Muscle of arm (tissue), 14 donors: ENCODE results near the gene MAP2K4. TPM values are rescaled to one million over a fixed set of nuclear protein-coding genes. Genes with fewer than 3 reads are reported as not detected.
"Not testable (repeated sequence)": the region's sequence is repeated elsewhere in the genome, so short reads cannot be mapped to it uniquely, and the experiment has no call there.

Experiments
- DNase-seq: peaks from one replicate; pipeline ENCODE4 v3.0.0-alpha.2; 2013
- long read RNA-seq, 11 donors: transcript quantifications; one replicate each; lab custom pipeline, GENCODE V29; 2026
- polyA plus RNA-seq, 12 donors: library from polyadenylated mRNA; unstranded; fragments of 120-200 nt; gene quantifications; one replicate each; pipeline ENCODE4 v1.2.1, GENCODE V29; 2013; ENCODE audit not compliant: insufficient read length in 12 of 12

MAP2K4 gene
- 10 to 100 TPM in 11 of 12 donors, not detected in 1; 20.2 to 26.6 (median 24.0) TPM for polyA plus RNA-seq
- long read RNA-seq, donor 1, partial matches to known transcripts = 0 of 4 reads
- long read RNA-seq, donor 1, other reads (novel, unspliced or antisense) = 0 of 4 reads
- long read RNA-seq, donor 2, transcript MAP2K4-201 (11 exons, 3,826 nt) = major isoform, 6 of 11 reads
- long read RNA-seq, donor 2, partial matches to known transcripts = 0 of 11 reads
- long read RNA-seq, donor 2, other reads (novel, unspliced or antisense) = 0 of 11 reads
- long read RNA-seq, donor 3, partial matches to known transcripts = 0 of 3 reads
- long read RNA-seq, donor 3, other reads (novel, unspliced or antisense) = 0 of 3 reads
- long read RNA-seq, donor 4, partial matches to known transcripts = 0 of 4 reads
- long read RNA-seq, donor 4, other reads (novel, unspliced or antisense) = 0 of 4 reads
- long read RNA-seq, donor 5, transcript MAP2K4-201 (11 exons, 3,826 nt) = major isoform, 5 of 8 reads
- long read RNA-seq, donor 5, partial matches to known transcripts = 0 of 8 reads
- long read RNA-seq, donor 5, other reads (novel, unspliced or antisense) = 0 of 8 reads
- long read RNA-seq, donor 6, partial matches to known transcripts = 0 of 4 reads
- long read RNA-seq, donor 6, other reads (novel, unspliced or antisense) = 0 of 4 reads
- long read RNA-seq, donor 7, partial matches to known transcripts = 0 of 5 reads
- long read RNA-seq, donor 7, other reads (novel, unspliced or antisense) = 0 of 5 reads
- long read RNA-seq, donor 8, partial matches to known transcripts = 0 of 3 reads
- long read RNA-seq, donor 8, other reads (novel, unspliced or antisense) = 0 of 3 reads
- long read RNA-seq, donor 9, partial matches to known transcripts = 0 of 2 reads
- long read RNA-seq, donor 9, other reads (novel, unspliced or antisense) = 0 of 2 reads
- long read RNA-seq, donor 10, transcript MAP2K4-201 (11 exons, 3,826 nt) = major isoform, 5 of 21 reads
- long read RNA-seq, donor 10, partial matches to known transcripts = 16 of 21 reads
- long read RNA-seq, donor 10, other reads (novel, unspliced or antisense) = 0 of 21 reads
- long read RNA-seq, donor 11, partial matches to known transcripts = 0 of 6 reads
- long read RNA-seq, donor 11, other reads (novel, unspliced or antisense) = 0 of 6 reads

DNA sequence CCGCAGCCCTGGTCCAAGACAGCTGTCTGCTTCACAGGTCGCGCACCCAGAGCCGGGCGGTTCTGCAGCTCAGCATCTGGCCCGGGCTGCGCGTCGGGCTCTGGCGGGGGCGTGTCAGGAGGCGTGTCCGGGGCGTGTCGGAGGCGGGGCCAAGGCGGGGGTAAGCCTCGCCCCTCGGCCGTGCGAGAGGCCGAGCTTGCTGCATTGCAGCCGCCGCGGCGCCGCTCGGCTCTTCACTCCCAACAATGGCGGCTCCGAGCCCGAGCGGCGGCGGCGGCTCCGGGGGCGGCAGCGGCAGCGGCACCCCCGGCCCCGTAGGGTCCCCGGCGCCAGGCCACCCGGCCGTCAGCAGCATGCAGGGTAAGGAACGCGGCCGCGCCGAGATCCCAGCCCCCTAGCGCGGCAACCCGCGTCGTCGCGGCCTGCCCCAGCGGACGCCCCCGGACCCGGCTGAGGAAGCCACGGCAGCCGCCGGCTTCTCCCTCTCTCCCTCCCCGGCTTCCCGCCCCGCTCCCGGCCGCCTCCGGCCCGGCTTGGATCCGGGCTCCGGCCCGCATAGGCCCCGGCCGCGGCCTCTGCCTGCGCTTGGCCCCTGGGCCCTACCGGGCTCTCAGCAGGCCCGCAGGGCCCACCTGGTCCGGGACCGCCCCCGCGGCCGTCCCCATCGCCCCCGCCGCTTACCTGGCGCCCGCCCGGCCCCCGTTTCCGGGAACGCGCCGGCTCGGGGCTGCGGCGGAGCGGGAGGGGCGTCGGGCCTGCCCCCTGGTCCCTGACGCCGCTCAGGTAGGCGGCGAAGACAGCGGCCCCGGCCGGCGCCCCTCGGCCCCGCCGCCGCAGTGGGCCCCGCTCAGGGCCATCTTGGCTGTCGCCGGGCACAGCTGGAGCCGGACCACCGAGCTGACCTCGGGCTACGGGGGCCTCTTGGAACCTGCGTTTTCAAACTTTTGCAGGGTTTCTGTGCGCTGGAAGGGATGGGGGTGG lies at the start of gene MAP2K4:
MAP2K4 (plus strand) TSS at position 236 of the 981 bp plus-strand sequence; CDS start at position 246, 10 bp downstream.
- peak; percentile 94 for DNase-seq

DNA sequence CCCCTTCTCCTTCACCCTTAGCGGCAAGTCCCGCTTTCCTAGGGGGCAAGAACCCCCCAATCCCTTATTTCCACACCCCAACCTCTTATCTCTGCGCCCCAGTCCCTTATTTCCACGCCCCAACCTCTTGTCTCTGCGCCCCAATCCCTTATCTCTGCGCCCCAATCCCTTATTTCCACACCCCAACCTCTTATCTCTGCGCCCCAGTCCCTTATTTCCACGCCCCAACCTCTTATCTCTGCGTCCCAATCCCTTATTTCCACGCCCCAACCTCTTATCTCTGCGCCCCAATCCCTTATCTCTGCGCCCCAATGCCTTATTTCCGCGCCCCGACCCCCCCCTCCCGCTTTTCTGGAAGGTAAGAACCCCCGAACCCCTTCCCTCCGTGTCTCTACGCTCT lies 47.9 kb upstream of the MAP2K4 start:
- DNase-seq = not testable (repeated sequence)

DNA sequence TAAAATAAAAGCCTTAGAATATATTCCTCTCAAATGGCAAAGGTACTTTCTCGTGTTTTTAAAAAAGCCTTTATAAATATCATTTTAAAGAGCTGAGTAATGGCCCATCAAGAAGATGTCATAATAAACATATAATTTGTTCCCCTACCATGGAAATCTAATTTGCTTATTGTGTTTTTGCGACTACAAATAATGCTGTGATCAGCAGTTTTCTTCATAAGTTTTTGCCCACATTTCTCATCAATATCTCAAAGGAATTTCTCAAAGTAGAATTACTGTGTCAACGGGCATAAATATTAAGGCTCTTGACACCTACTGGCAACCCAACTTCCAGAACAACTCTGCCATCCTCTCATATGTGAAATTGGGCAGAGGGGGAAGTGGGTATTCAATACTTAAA lies 40.9 kb upstream of the MAP2K4 start:
- no peak for DNase-seq

DNA sequence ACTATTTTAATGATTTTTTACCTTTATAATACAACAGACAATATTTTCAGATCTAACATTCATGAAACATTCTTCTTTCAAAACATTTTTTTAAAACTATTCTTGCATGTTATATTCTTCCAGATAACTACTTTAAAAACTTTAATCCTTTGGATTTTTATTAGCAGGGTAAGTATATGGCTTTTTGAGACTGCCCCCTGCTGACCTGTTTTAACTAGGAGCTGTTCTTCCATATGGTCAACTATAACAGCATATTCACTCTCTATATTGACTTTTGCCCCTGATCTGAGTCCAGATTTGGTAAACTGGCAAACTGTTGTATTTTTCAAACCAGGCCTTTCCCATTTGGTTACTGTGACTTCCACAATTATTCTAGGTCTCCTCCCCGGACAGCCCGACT lies 39.9 kb upstream of the MAP2K4 start:
- no peak for DNase-seq

DNA sequence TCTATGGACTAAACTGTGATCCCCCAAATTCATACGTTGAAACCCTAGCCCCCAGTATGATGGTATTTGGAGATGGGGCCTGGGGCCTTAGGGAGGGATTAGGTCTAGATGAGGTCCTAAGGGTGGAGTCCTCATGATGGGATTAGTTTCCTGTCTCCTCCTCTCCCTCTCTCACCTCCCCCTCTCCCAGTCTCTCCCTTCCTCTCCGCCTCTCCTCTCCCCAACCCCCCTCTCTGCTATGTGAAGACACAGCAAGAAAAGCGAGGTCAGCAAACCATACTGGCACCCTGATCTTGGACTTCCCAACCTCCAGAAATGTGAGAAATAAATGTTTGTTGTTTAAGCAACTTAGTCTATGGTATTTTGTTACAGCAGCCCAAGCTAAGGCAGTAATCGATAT lies 38.8 kb upstream of the MAP2K4 start:
- no peak for DNase-seq

DNA sequence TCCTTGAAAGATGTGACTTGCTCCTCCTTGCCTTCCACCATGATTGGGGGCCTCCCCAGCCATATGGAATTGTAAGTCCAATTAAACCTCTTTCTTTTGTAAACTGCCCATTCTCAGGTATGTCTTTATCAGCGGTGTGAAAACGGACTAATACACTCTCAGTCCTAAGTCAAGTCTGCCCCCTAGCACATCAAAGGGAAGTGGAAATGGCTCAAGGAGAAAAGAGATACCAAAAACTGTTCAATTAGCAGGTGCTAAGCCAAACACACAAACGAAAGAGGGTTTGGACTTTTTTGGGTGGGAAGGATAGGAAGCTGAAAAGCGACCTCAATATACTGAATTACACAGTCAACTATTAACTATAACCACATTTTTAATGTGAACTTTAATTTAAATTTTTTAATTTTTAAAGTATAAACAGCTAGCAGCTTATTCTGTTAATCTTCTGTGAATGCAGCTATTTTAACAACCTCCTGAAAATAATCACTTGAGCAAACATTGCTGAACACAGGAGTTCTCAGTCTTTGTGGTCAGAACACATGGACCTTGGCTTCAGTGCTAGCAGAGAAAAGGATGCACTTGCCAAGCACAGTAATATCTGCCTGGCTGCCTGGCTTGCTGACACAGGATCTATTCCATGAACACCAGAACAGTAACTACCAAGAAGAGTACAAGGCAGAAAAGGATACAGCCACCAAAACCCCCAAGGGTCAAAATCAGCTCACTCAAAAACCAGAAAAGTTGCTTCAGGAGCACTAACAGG lies 34.3 kb upstream of the MAP2K4 start:
- DNase-seq = peak; percentile 14

DNA sequence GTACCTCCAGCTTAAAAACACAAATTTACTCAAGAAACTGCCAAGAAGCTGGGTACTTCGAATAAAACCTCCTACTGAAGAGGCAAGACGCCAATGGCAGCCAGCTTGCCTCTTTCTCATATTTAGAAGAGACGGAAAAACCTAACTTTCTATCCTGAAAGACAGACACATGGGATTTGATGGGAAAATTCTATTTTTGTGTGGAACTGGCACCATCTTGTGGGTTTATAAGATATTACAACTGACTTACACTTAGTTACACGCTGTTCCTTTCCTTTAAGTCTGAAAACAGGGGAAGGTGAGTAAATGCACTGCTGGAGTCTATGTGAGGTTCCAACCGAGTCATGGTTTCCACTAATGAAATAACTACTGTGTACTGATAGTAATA lies 33.7 kb upstream of the MAP2K4 start:
- peak; percentile 53 for DNase-seq

DNA sequence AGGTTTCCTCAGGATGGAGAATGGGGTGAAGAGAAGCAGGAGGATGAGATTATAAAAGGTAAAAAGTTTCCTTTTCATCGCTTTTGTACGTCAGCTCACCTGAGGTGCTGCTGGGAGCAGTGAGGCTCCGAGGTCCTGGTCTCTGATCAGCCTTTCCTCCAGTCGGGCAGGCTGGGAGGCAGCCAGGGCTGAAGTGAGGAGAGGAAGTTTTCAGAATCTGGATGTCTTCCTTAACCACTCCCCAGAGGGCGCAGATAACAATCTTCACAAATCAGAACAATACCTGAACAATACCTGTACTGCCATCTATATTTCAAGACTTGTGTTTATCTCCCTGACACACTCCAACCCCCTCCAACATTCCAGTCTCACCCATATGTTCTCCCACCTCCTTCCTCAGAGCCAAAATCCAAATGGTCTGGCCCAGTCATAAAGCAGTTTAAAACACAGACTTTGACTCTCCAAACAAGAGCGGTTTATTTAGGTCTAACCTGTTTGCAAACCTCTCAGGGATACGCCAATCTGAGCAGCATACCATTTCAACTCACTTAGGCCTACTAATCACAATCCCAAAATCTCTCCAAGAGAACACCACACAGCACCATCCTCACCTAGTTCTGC lies 30.2 kb upstream of the MAP2K4 start:
- DNase-seq = no peak

DNA sequence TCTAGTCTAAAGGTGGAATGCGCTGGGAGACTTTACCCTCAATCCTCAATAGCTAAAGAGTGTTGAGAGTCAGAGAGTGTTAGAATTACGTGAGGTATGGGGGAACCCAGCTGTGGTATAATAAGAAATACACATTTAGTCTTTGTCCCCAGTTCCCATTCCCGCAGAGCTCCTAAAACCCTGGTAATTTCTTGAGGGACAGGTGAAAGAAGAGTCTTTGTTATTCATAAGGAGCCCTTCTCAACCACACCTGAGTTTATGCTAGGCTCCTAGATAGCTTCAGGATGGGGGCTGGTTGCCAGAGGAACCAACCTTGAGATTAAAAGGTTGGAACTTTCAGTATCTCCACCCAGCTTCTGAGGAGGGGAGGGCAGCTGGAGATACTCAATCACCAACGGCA lies 29.2 kb upstream of the MAP2K4 start:
- no peak for DNase-seq

DNA sequence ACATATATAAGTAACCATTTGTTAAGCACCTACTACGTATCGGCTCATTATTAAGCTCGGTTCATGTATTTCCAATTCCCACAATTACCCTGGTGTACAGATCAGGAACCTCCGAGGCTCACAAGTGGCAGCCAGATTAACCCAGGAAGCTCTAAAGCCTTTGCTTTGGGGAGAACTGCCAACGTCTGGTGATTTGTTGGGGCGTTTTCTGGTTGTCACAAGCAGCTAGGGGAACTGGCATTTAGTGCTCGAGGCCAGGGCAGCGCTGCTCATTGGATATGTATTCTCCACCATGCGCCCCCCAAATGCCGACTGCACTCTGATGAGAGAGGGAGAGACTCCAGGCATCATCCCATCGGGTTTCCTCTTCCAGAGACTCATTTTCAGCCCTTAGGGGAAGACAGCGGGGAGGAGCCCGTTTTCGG lies 23.9 kb upstream of the MAP2K4 start:
- peak; percentile 47 for DNase-seq

DNA sequence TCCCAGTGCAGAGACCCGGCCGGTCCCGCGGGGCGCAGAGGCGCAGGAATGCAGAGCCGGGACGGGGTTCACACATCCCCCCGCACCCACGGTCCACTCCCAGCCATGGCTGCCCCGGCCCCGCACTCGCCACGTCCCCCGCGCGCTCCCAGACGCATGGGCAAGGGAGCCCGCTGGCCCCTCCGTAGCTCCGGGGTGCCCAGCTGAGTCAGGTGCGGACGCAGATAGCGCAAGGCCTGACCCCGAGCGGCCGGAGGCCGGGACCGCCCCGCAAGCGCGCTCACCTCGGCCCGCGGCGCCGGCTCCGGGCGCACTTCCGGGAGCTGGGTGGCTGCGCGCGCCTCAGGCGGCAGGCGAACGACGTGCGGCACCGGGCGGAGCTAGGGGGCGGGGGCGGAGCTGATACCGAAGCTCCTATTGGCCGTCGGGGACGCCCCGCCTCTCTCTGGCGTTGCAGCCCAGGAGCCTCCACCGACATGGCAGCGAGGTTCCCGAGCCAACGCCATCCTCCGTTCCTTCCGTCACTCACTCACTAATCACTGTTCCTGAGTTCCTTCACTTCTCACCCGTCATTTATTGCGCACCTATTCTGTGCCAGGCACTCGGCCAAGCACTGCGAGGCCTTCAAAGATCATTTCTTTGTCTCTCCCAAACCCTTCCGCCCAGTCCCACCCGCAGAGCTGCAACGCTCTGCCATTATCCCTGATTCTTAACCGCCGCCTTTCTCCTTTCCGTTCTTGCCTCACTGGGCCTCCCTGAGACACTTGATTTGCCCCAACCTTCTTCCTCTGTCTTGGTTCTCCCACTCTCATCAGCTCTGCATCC lies 23.3 kb upstream of the MAP2K4 start, which contains the start of gene ZNF18:
ZNF18 (minus strand) TSS at position 329 of the 825 bp plus-strand sequence. CDS start 4,646 bp downstream, outside the sequence.
- DNase-seq = peak; percentile 95

DNA sequence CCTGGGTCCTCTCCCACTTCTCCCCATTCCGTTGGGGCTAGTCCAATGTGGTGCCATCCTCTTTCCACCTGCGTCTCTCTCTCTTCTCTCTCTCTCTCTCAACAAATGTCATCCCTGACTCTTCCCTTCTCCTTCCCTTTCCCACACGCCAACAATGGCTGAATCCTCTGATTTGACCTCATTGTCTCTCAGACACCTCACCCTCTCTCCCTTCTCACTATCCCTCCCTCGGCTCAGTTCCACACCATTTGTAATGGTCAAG lies 22.8 kb upstream of the MAP2K4 start:
- no peak for DNase-seq

DNA sequence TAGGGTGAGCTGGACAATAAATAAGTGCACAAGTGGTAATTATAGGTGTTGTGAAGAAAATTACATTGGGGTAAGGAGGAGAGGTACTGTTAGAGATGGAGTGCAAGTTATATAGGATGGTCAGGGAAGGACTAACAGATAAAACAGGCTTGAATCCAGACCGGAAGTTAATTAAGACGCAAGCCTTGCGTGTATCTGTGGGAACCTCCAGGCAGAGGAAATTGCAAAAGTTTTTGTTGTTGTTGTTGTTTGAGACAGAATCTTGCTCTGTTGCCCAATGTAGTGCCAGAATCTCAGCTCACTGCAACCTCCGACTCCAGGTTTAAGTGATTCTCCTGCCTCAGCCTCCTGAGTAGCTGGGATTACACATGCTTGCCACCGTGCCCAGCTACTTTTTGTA lies 21.0 kb upstream of the MAP2K4 start:
- no peak for DNase-seq

DNA sequence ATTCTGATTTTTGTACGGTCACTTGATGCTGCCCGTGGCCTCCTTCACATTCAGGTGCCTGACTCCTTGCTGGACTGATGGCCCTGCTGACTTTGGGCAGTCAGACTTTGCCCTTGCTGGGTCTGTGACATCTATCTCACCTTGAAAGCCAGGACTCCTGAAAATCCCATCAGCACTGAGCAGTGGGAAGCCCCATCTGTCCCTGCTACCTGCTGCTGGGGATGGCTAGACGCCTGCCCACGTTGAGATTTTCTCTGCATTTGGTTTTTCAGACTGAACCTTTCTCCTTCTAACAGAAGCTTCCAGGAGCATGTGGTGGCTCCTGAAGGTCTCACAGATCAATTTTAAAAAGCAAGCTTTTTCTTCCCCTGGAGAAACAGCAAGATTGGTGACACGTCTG lies 13.2 kb upstream of the MAP2K4 start:
- no peak for DNase-seq

DNA sequence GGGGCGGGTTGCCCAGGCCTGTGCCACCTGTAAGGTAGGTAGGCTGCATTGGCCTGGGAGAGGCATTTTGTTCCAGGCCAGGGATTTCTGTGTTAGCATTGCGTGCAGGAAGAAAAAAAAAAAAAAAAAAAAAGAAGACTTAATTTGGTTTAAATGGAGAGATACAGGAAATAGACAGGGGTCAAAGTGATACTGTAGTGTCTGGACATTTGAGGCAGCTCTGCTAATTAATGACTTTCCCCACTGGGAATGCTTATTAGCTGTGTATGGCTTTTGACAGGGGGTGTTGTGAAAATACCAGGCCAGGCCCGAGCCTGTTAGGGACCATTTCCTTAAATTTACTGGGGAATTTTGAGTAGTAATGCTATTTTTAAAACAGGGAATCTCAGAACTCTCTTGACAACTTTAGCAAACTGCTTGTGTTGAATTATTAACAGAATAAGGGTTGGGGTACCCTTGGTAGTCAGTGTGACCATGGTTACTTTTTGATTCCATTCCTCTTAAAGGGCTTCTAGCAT lies 1.0 kb downstream of the MAP2K4 start:
- DNase-seq = peak; percentile 3

DNA sequence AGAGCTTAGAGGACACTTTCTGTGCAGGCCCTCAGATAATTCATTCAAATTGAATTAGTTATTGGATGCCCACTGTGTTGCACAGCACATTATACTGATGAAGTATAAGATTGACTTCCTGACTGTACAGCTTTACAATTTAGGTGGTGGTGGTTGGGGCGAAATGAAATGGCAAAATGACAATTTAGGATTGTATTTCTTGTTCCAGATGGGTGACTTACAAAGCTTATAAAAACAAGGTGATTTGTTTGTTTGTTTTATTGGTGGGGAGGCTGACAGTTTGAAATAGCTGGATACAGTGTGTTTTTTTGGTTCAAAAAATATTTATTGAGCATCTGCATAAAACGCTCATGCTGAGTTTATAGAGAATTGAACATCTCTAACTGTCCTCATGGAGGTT lies 1.6 kb downstream of the MAP2K4 start:
- DNase-seq = no peak

DNA sequence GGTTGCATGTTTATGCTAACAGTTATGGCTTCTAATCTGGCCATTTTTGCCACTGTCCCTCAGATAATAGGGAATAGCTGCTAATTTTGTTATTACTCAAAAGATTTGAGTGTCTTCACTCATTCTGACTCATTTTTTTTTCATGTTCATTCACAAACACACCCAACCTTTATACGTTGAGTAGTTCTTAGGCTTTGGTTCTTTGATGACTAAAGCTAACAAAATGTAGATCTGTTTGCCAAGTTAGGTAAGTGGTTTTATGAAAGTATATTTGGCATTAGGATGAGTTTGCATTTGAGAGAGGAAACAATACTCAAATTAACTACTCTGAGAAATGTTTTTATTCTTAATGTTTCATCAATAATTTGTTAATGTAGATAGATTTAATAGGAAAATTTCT lies 3.6 kb downstream of the MAP2K4 start:
- no peak for DNase-seq

DNA sequence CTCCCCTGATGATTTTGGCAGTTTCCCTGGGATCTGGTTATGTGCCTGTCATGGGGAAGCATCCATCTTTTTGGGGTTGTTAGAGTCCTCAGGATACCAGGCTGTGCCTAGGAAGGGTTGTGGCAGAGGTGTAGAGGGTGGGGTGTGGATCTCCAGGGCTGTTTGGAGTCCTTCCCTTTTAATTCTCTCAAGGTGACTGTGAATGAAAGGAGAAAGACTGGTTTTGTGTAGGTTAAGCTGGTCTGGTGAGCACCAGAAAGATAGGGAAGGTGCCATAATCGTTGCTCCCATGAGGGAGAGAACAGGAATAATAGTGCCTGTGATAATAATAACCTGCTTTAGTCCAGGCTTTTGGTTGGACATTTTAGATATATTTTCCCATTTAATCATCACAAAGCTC lies 7.0 kb downstream of the MAP2K4 start:
- no peak for DNase-seq

DNA sequence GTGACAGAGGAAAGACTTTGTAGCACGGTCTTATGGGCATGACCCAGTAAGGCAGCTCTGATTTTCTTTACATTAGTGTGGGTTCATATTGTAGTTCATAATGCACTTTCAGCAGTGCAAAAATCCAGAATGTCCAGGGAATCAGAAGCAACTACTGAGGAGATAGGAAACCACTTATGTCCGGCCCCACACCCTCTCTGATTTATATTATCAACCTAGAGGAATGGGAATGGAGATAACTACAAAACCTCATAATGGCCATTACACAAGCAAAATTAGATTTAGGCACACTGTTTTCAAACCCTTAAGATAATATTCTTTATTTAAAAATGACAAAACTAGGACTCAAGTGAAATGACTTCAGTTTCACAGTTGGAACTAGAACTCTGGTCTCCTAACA lies 7.9 kb downstream of the MAP2K4 start:
- DNase-seq = no peak
